Stimulated activated CD8-positive, alpha-beta memory T cell treated with anti-CD3 and anti-CD28 coated beads, Interleukin-2, amount 100 ng/mL, for 1 hour (primary cell): ENCODE measurements around the gene PTGER2.
A peak's percentile ranks its signal among the peaks of the same experiment; 100 is the strongest.

Experiments used
- DNase-seq, 2 donors: peaks; one replicate each; pipeline ENCODE4 v3.0.0-alpha.2; 2020; ENCODE audit warnings: low read depth in 2 of 2

The PTGER2 gene

DNA sequence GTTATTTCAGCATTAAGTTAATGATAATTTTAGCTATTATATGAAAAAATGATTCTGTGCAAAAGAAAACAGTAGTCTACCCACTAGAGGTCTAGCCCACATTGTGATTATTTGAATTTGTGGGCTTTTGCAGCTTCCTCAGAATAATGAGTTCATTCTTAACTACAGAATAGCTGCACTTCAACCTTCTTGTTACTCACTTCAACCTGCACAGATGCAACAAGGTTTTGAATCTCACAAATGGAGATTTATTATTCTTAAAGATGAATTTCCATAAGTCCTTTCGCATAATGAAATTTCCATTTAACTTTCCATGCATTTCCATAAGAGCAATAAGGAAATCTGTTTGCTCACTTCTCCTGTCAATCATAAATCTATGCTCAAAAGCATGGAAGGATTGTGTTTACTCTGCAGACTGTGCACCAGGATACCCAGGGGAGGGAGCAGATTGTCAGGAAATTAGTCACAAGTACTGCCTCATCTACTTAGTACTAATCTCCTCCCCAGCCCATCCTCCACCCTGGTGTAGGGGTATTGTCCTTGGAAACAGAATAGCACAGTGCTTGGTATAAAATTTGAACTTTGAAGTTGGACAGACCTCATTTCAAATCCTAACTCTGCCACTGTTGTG, 24.1 kb downstream of the PTGER2 start:
- DNase-seq = no peak

DNA sequence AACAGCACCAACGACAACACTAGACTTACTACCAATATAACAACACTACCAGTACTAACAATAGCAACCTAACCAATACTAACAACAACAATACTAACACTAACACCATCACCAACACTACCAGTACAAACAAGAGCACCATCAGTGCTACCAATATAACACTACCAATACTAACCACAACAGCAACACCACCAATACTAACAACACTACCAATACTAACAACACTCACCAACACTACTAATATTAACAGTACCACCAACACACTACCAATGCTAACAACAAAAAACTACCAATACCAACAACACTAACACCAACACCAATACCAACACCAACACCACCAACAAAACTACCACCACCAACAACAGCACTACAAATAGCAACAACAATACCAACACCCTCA, 25.1 kb downstream of the PTGER2 start:
- no peak for DNase-seq

DNA sequence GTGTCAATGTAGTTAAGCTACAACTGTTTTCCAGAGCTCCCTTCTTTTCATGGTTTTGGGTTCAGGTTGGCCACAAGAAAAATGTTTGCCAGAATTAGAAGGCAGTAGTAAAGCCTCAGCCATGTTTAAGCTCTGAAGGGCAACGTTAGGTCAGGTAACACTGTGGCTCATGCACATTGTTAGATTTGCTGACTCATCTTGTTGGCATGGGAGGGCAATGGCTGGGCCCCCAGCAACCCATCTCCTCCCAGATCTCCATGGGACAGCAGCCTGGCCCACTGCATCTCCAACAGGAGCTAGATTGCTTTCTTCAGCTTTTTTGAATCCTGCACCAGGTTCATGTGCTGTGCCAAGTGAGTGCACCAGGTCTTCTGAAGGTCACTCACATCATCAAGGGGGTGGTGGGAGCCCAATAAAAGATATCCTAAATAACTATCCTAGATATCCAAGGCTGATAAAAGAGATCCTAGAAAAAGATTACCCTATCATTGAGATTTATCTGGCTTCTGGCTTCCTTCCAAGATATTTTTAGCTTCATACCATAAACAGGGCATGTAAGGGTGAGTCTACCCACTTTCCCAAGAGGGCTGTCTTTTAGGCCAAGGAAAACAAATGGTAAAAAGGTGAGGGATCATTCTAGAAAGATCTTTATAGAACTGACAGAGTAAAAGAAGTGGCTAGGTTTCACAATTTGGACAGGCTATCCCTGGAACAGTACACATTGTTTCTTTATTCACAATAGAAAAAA, 28.9 kb downstream of the PTGER2 start:
- DNase-seq = no peak

DNA sequence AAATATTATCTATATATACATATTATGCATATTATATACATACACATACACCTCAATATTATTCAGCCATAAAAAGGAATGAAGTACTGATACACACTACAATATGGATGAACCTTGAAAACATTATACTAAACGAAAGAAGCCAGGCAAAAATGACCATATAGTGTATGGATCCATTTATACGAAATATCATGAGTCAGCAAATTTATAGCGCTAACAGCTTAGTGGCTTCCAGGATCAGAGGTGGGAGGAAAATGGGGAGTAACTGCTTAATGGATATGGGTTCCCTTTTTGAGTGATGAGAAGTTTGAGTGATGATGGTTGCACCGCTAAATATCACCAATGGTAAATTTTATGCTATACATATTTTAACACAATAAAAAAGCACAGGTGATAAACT, 32.7 kb downstream of the PTGER2 start:
- no peak for DNase-seq

DNA sequence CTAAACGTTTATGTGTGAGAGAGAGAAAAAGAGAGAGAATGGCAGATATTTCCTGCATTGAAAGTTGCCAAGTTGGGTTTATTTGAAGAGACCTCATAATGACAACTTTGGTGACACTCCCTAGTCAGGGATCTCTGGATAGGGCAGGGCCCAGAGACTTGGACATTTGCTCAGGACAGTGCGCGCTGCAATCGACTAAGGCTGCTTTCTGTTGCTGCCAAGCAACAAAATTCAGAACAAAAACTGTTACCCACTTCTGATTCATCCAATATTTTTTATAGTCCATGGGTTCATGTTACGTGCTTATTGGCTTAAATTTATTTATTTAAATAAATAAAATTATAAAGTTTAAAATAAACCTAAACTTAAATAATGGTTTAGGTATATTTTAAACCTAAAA, 34.2 kb downstream of the PTGER2 start:
- DNase-seq = no peak

DNA sequence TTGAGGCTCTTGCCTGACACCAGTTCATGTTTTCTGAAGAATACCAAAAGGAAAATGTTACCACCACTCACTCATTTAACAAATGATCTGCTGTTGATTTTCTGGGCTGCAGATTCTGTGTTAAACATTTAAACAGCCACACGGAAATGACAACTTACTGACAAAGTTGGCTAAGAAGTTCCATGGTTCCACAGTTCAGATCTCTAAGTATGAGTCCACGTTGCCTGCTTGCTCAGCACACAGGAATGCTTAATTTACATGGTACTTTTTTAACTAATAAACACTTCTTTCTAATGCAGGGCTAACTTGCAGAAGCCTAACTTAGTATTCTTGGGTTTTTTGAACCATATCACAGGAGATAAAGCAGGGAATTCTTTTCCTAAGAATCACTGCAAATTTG, 34.7 kb downstream of the PTGER2 start:
- DNase-seq = no peak

DNA sequence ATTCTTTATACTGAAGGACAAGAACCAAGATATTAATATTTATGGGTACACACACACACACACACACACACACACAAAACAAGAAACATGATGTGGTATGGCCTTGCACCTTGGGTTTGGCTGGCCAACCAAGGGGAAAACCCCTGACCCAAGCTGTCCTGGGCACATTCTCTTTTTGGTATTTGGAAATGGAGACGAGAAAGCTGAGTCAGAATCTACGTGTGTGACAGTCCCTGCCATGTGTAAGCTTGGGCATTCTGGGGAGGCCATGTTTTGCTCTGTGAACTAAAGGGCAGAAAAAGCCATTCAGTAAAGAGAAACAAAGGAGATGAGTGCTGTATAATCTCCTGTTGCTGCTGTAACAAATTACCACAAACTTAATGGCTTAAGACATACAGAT, 35.6 kb downstream of the PTGER2 start:
- DNase-seq = no peak

DNA sequence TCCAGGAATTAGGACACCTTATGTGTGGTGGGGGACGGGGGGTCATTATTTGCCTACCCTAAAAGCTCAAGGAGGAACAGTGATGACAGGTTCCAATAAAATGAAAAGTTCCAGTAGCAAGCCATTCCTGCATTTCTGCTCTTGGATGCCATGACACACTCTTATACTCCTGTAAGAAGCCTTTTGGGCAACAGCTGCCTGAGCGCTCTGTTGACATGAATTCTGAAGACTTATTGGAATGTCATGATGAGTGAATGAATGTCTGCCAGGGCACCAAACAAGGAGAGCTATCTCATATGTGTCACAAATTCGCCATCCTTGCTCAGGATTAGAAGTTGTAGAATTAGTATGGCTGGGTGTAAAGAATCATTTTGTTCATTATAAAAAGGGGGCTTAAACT, 36.3 kb downstream of the PTGER2 start:
- no peak for DNase-seq

DNA sequence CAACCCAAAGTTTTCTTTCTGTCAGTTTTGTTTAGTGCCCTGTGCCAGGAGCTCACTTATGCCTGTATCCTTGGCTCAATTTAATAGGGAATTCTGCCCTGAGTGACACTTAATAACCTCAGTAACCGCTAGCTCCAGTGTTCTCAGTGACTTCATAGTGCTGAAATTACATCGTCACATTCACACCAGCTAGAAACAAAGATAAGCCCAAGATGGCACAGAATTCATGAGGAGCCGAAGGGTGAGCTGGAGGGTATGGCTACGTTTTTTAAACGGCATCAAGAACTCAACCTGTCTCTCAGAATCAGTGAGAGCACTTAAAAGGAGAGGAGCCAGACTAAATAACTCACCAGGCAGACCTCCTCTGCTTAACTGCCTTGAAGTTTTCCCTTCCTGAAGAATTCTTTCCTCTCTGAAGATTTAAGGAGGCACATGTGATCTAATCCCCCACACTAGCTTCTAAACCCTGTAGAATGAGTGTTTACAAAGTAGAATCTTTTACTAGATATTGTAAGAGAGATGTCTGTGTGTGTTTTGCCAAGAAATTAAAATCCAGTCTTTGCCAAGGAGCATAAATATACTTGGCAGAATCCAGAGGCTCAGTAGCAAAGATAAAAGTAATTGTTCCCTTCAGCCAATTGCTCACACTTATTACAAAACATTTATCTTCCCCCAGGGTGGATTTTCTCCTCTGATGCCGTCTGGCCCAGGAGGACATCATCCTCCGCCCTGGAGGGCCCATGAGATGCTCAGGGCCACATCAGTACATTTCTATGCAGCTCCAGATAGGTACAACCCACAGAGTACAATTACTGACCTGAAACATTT, 37.3 kb downstream of the PTGER2 start:
- DNase-seq = no peak

DNA sequence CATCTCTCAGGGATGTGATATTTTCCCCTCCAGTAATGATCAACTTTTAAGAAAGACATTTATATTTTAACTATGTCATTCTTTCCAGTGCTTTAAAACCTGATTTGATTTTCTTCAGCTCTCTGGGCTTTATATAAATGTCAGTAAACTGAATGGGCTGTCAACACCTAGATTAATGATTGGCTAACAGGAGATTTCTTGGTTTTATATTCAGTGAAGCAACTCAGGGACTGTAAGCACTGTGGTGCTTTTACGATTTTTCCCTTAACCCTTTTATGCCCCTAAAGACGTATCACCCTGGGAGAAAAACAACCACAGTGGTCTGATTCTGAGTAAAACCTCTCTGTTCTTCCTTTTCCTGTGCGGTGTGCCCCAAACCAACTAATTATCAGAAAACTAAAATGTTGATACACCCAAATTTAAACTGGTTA, 38.0 kb downstream of the PTGER2 start:
- peak in 1 of 2 donors; percentile 9 for DNase-seq

DNA sequence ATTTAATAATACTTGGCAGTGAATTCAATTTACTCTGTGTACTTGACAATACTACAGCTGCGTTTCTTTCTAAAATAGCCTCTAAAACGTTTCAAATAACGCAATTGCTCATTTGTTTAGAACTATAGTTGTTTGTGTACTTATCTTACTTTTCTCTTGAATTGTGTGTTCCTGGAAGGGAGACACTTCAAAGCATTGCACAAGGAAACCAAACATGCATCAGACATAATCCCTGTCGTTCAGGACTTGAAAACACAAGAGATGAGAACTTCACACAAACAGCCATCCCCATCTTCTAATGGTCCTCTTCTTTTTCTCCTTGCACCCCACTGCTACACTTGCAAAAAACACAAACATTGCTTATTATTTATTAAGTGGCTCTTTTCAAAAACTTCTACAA, 38.5 kb downstream of the PTGER2 start:
- DNase-seq = no peak

DNA sequence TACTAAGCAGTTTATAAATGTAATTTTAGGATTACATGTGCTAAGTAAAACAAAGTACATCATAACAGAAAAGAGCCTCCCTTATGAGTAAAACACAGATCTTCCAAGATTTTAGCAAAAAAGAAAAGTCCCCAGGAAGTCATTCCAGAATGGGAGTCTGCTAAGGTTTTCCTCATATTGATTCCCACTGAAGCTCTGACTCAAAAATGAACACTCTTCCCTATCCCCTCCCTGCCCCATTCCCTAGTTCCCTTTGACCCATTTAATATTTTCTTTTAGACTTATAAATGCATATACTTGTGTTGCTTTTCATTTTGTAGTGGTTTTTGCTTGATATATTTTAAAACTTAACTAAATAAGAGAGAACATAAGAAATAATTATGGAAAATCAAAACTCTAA, 40.1 kb downstream of the PTGER2 start:
- DNase-seq = no peak

DNA sequence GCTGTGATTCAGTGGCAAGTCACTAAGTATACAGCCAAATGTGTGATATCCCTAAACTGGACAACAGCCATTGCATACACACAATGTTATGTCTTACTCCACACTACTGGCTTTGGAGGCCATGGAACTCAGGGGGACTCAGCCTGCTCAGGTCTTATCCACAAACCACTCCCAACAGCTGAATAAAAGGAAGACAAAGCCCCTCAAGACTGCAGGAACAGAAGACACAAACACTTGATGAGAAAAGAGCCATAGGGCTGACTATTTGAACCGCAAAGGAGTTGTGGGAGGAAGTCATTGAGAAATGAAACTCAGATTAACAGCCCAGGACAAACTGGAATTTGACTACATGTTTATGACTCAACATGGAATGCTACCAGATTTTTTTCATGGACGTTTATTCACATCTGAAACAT, 40.9 kb downstream of the PTGER2 start:
- DNase-seq = no peak

DNA sequence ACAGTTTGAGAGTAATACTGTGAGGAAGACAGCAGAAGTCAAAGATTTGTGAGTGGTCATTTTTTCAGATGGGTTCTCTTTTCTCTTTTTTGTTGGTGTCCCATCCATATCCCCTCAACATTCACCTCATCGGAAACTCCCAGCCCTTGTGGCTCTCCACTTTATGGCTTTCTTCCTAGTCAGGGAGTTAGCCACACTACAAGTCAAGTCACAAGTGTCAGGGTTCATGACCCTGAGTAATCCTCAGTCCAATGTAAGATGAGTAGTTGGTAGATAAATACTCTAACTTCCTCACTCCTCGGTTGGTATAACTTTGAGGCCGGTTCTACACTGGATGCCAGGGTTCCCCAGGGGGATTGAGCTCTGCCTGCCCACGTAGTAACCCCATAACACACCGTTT, 41.4 kb downstream of the PTGER2 start:
- DNase-seq = no peak

DNA sequence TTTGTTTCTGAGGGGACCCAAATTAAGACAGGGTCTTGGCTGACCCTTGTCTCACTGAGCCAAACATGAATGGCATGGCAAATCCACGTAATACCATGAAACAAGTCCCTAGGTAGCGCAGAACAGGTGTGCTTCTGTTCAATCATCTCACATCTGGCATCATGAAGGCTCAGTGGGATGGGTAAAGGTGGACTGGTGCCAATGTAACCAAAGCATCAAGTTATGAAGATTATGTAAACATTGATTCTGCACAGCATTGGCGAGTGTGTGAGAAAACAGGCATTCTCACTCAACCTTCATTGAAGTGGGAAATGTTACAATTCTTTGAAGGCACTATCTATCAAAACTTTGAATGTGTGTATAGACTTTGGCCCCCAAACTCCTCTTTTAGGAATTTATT, 41.9 kb downstream of the PTGER2 start:
- no peak for DNase-seq

DNA sequence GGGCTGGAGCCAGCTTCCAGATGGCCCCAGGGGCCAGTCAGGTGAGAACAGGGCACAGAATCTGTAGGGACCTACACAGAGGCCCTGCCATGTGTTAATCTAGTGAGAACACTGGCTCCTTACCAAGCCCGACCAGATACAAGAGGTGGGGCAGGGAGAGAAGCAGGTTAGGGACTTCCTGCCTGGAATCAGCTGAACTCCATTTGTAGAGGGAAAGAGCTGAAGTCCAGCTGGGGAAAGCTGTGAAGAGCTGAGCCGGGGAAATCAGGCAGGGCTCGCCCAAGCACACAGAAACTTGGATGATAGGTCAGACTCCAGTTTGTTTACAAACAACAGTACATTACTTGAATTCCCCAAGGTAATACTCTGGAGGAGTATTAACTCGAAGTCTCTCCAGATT, 46.7 kb downstream of the PTGER2 start:
- DNase-seq = no peak

DNA sequence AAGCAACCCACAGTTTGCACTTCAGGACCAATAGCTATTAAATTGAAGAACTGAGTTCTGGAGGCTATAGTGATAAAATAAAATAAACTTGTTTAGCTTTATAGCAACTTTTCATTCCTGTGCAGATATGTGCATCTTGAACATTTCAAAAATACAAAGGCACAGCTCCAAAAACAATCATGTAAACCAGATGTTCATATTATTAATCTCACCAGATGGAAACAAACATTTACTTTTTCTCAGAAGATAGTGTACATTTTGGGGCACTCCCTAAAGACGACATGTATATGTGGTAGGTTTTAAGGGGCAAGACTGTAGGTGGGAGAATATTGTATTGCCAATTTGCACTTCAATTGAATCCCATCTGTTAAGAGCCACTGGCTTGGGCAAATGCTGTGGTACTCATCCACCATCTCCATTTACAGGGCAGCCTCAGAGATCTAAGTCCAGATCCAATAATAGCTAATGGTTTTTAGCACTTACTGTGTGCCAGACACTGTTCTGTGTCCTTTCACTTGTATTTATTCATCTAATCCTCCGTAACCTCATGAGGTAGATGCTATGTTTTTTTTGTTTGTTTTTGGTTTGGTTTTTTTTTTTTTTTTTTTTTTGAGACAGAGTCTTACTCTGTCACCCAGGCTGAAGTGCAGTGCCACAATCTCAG, 49.1 kb downstream of the PTGER2 start:
- DNase-seq = no peak

DNA sequence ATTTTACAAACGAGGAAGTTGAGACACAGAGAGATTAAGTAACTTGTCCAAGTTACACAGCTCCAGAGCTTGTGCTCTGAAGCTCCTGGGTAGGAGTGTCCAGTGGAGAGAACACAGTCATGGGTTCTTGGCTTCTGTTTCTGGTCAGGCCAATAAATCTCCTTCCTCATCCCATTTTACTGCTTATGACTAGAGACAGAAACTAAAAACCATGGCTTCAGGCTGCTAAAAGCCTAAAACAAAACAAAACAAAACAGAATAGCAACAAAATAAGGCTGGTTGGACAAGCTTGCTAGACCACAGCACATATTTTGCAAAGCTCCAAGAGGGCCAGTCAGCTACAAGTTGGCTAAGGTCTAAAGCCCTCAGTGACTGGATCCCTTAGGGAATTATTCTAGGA, 49.8 kb downstream of the PTGER2 start:
- DNase-seq = no peak

DNA sequence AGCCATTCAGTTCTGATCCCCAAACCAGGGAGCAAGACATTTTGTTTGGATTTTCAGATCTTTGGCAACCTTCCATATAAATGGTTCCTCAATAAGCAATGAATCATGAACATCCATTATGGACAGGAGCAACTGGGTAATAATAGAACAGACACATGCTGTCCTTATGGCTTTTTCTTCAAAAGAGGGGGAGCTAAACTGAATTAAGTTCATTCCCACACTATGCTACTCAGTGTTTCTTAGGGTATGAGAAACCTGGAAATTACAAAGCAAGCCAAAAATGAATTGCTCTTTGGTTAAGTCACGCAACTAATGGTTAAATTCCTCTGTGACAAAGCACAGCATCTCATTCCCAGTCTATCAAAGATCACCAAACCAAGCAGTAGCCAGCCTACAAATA, 51.0 kb downstream of the PTGER2 start:
- no peak for DNase-seq

DNA sequence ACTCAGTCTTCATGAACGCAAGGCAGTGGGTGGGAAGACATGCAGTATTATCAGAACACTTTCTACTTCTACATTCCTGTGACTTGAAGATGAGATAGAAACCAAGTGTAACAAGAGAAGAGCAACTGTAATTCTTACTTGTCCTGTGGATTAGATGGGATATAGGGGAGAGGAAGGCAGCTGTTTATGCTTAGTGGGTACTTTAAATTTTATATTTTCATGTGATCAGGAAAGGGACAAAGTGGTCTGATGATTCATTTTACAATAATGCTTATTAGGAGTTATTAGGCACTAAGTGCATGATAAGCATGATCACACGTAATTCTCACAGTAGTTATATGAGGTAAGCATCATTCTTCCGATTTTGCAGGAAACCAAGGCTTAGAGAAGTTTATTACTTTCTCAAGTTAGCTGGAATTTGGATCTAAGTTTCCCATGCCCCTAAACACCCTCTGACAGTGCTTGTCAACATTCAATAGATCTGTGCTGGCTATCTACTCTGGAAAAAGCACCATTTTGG, 52.7 kb downstream of the PTGER2 start:
- no peak for DNase-seq

DNA sequence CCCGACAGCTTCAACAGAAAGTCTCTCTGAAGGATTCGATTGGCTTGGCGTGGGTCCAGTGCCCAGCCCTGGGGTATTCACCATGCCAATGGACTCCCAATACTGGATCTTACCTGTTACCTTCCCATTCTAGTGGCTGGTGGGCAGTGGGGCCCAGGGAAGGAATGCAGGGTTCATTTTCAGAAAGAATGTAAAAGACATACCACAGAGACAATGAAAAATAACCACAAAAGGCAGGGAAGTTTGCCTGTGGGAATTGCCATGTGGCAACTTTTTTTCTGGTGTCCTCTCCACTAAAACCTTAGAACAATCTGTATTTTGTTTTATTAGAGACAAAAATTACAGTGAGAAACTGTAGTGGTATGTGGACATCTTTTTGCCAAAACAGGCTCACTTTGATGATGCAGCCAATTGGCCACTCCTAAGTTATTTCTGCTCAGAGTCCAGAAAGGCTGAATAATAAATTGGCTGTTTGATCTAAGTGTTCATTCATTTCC, 55.2 kb downstream of the PTGER2 start:
- no peak for DNase-seq

DNA sequence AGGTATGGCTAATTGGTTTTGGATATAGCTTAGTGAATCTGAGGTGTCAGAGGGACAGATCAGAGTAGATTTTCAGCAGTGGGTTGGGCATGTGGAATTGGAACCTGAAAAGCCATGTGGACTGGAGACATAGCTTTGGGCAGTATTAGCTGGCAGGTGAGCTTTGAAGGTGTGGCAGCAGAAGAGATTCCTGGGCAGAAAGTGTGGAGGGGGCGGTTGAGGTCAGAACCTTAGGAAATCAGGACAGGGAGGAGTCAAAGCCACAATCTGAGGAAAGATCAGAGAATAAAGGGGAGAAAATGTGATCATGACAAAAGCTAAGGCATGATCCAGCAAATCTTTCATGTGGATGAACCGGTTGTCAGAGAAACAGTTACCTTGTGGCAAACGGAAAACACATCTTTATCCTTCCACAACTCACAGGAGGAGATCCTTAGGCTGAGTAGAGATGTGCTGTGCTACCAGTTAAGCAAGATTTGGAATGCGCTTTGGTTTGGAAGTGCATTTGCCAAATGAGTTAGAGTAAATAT, 56.4 kb downstream of the PTGER2 start:
- DNase-seq = no peak
